Cardiac ventricle fibroblast (primary cell): Measurements from ENCODE around the gene UBL3. TPM values are rescaled to one million over a fixed set of nuclear protein-coding genes. Genes with fewer than 3 reads are reported as not detected.

Experiments
- total RNA-seq: library from RNA; depleted of rRNA; stranded (reverse); fragments of >200 nt; gene quantifications from 2 replicates; pipeline ENCODE4 v1.2.3, GENCODE V29; 2015

Gene UBL3
- 14.0 and 17.1 TPM in 2 replicates for total RNA-seq

DNA sequence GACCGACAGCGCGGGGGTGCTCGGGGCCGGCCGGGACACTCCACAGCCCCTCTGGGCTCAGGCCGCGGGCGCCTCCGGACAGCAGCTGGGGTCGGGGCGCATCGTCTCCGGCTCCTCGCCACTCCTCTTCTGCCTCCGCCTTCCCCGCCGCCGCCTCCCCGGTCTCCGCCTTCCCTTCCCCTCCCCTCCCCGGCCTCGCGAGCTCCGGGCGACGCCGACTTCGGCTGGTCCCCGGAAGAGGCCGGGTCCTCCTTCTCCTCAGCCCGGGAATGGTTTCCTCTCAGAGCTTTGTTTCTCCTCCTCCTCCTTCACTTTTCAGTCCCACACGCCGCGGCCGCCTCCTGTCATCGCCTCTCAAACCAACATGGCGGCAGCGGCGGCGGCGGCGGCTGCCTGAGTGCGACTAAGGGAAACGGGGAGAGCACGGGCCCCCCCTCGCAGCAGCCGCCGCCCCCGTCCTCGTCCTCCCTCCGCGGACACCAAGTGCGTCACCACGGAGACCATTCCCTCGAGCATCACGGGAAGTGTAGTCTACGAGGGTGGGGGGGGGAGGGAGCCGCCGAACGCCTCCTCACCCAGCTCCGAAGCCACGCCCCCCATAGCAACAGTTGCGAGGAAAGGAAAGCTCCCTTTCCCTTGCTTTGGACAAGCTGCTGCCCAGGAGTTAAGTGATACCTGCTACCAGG is at the start of gene UBL3:
Gene UBL3 (minus strand): TSS at position 405 of the 686 bp plus-strand sequence. CDS start 1,079 bp downstream, outside the sequence.

